ENCODE results near the gene ANTXRL. TPM values are rescaled to one million over a fixed set of nuclear protein-coding genes. Genes with fewer than 3 reads are reported as not detected.
"Not testable (repeated sequence)": the region's sequence is repeated elsewhere in the genome, so short reads cannot be mapped to it uniquely, and the experiment has no call there.

The ANTXRL gene
- polyA plus RNA-seq, 6 donors from 2014 or later: not detected

- Mint-ChIP-seq H3K27me3 (no peaks in the 10 kb centered on the region), H3K4me1 (no peaks in the 10 kb centered on the region), H3K9me3 (no peaks in the 10 kb centered on the region), H3K27ac (no peak overlapping the region), H3K4me3 (no peak overlapping the region), H3K36me3 (no peaks in the 10 kb centered on the region)
- ATAC-seq (ENCODE audit: low read depth in 2 of 2) (no peak), DNase-seq (no peak)
Measured at GRCh38 chr10:46250481-46250880, 36.3 kb upstream of the ANTXRL start.

- no peaks in the 10 kb centered on the region for H3K27me3 Mint-ChIP-seq
- peaks cover 0 to 5% (median 2%) of the 10 kb centered on the region in 3 donors for H3K4me1 Mint-ChIP-seq
- no peaks in the 10 kb centered on the region for H3K36me3 Mint-ChIP-seq
- peak overlapping the region in 2 of 6 donors; percentile 15 to 16 for H3K27ac Mint-ChIP-seq
- H3K4me3 Mint-ChIP-seq: no peak overlapping the region
- DNase-seq (no peak), ATAC-seq (ENCODE audit: low read depth in 2 of 2) (no peak)
- H3K9me3 Mint-ChIP-seq: no peaks in the 10 kb centered on the region
Measured at GRCh38 chr10:46250898-46251856, 35.6 kb upstream of the ANTXRL start.

GRCh38 chr10:46251857-46252847, 34.6 kb upstream of the ANTXRL start:
- Mint-ChIP-seq H3K36me3 (no peaks in the 10 kb centered on the region), H3K27ac (no peak overlapping the region), H3K4me1 (peaks cover 0 to 13% (median 2%) of the 10 kb centered on the region in 3 donors), H3K27me3 (no peaks in the 10 kb centered on the region), H3K4me3 (no peak overlapping the region), H3K9me3 (no peaks in the 10 kb centered on the region)
- ATAC-seq (ENCODE audit: low read depth in 2 of 2) (no peak), DNase-seq (no peak)

- Mint-ChIP-seq H3K27ac (no peak overlapping the region), H3K4me1 (peaks cover 0 to 19% (median 2%) of the 10 kb centered on the region in 3 donors), H3K4me3 (no peak overlapping the region), H3K36me3 (no peaks in the 10 kb centered on the region), H3K9me3 (no peaks in the 10 kb centered on the region), H3K27me3 (no peaks in the 10 kb centered on the region)
- DNase-seq (no peak), ATAC-seq (ENCODE audit: low read depth in 2 of 2) (no peak)
Measured at GRCh38 chr10:46253076-46254006, 33.5 kb upstream of the ANTXRL start.

GRCh38 chr10:46254007-46254383, 32.8 kb upstream of the ANTXRL start:
- no peak overlapping the region for H3K27ac Mint-ChIP-seq
- H3K4me1 Mint-ChIP-seq: peaks cover 0 to 23% (median 2%) of the 10 kb centered on the region in 3 donors
- H3K36me3 Mint-ChIP-seq: no peaks in the 10 kb centered on the region
- no peak for ATAC-seq (ENCODE audit: low read depth in 2 of 2)
- no peaks in the 10 kb centered on the region for H3K9me3 Mint-ChIP-seq
- no peak for DNase-seq
- H3K4me3 Mint-ChIP-seq: no peak overlapping the region
- no peaks in the 10 kb centered on the region for H3K27me3 Mint-ChIP-seq

GRCh38 chr10:46254467-46254866, 32.3 kb upstream of the ANTXRL start:
- H3K4me3 Mint-ChIP-seq: no peak overlapping the region
- H3K27ac Mint-ChIP-seq: no peak overlapping the region
- H3K27me3 Mint-ChIP-seq: no peaks in the 10 kb centered on the region
- H3K4me1 Mint-ChIP-seq: peaks cover 0 to 23% (median 2%) of the 10 kb centered on the region in 3 donors
- no peaks in the 10 kb centered on the region for H3K9me3 Mint-ChIP-seq
- DNase-seq (no peak), ATAC-seq (ENCODE audit: low read depth in 2 of 2) (no peak)
- no peaks in the 10 kb centered on the region for H3K36me3 Mint-ChIP-seq

- H3K36me3 Mint-ChIP-seq; DNase-seq; H3K9me3 Mint-ChIP-seq; H3K4me3 Mint-ChIP-seq; ATAC-seq (ENCODE audit: low read depth in 2 of 2); H3K27me3 Mint-ChIP-seq: not testable (repeated sequence)
- peak overlapping the region in 2 of 6 donors; percentile 20 to 87 for H3K27ac Mint-ChIP-seq
- peaks cover 0 to 23% (median 2%) of the 10 kb centered on the region in 3 donors for H3K4me1 Mint-ChIP-seq
Measured at GRCh38 chr10:46255210-46255609, 31.6 kb upstream of the ANTXRL start.

- ATAC-seq (ENCODE audit: low read depth in 2 of 2): peak in 1 of 2 donors; percentile 33
- Mint-ChIP-seq H3K27ac (peak overlapping the region in 1 of 6 donors; percentile 67), H3K9me3 (no peaks in the 10 kb centered on the region), H3K27me3 (no peaks in the 10 kb centered on the region), H3K36me3 (no peaks in the 10 kb centered on the region), H3K4me3 (no peak overlapping the region), H3K4me1 (peaks cover 0 to 23% (median 2%) of the 10 kb centered on the region in 3 donors)
- peak; percentile 8 for DNase-seq
Measured at GRCh38 chr10:46255801-46256747, 30.7 kb upstream of the ANTXRL start.

GRCh38 chr10:46257099-46257498, 29.7 kb upstream of the ANTXRL start:
- DNase-seq: no peak
- Mint-ChIP-seq H3K36me3 (no peaks in the 10 kb centered on the region), H3K27ac (no peak overlapping the region), H3K4me3 (no peak overlapping the region), H3K4me1 (peaks cover 0 to 23% (median 2%) of the 10 kb centered on the region in 3 donors), H3K27me3 (no peaks in the 10 kb centered on the region), H3K9me3 (no peaks in the 10 kb centered on the region)
- no peak for ATAC-seq (ENCODE audit: low read depth in 2 of 2)

GRCh38 chr10:46262906-46263560, 23.8 kb upstream of the ANTXRL start:
- not testable (repeated sequence) for H3K9me3 Mint-ChIP-seq; H3K4me1 Mint-ChIP-seq; DNase-seq; ATAC-seq (ENCODE audit: low read depth in 2 of 2); H3K36me3 Mint-ChIP-seq; H3K4me3 Mint-ChIP-seq; H3K27me3 Mint-ChIP-seq
- H3K27ac Mint-ChIP-seq: peak overlapping the region in 3 of 6 donors; percentile 32 to 73 (median 67)

GRCh38 chr10:46263831-46264268, 22.9 kb upstream of the ANTXRL start:
- DNase-seq (no peak), ATAC-seq (ENCODE audit: low read depth in 2 of 2) (no peak)
- H3K4me1 Mint-ChIP-seq: peaks cover 5 to 9% (median 6%) of the 10 kb centered on the region in 3 donors
- no peak overlapping the region for H3K4me3 Mint-ChIP-seq
- no peaks in the 10 kb centered on the region for H3K36me3 Mint-ChIP-seq
- no peaks in the 10 kb centered on the region for H3K27me3 Mint-ChIP-seq
- H3K27ac Mint-ChIP-seq: no peak overlapping the region
- H3K9me3 Mint-ChIP-seq: no peaks in the 10 kb centered on the region

All from naive B cell (primary cell).